Suppressor macrophage treated with lipopolysaccharide for 1 hour (primary cell): ENCODE results near the gene MIA.
"Not testable (repeated sequence)": the region's sequence is repeated elsewhere in the genome, so short reads cannot be mapped to it uniquely, and the experiment has no call there.

Source experiments
- DNase-seq, 3 donors: peaks; one replicate each; pipeline ENCODE4 v3.0.0-alpha.2; 2020 to 2022

MIA gene

GRCh38 chr19:40774916-40775631 is at the start of gene MIA:
Gene MIA (plus strand): TSS chr19:40775521. CDS start chr19:40775543, 22 bp downstream.
- no peak for DNase-seq

DNA sequence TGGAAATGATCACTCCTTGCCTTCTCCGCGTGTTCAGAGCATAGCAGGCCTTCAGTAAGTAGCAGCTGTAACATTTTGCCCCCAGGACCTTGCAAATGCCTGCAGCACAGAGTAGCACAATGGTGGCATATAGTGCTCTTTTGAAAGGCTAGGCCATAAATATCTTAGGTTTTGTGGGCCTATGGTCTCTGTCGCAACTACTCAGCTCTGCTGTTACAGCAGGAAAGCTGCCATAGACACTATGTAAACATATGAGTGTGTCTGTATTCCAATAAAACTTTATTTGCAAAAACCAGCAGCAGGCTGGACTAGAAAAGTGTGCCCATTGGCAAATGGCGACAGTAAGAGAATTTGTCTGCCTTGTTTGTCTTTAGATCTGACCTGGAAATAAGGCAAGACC is 49.0 kb upstream of the MIA start:
- DNase-seq = no peak

DNA sequence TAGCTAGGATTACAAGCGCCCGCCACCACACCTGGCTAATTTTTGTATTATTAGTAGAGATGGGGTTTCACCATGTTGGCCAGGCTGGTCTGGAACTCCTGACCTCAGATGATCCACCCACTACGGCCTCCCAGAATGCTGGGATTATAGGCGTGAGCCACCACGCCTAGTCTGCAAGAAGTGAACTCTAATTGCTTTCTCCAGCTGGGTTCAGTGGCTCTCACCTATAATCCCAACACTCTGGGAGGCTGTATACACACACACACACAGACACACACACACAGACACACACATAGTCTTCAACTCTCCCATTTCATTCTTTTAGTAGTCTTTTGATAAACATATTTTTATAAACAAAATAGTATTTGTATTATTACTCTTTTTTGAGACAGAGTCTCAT is 45.3 kb upstream of the MIA start:
- DNase-seq = not testable (repeated sequence)

DNA sequence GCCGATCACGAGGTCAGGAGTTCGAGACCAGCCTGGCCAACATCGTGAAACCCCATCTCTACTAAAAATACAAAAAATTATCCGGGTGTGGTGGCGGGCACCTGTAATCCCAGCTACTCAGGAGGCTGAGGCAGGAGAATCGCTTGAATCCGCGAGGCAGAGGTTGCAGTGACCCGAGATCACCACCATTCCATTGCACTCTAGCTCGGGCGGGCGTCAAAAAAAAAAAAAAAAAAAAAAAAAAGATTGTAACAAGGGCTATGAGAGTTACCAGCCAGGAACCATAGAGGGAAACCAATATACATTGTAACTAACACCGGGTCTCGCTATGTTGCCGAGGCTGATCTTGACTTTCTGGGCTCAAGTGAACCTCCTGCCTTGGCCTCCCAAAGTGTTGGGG is 43.0 kb upstream of the MIA start:
- DNase-seq = not testable (repeated sequence)

DNA sequence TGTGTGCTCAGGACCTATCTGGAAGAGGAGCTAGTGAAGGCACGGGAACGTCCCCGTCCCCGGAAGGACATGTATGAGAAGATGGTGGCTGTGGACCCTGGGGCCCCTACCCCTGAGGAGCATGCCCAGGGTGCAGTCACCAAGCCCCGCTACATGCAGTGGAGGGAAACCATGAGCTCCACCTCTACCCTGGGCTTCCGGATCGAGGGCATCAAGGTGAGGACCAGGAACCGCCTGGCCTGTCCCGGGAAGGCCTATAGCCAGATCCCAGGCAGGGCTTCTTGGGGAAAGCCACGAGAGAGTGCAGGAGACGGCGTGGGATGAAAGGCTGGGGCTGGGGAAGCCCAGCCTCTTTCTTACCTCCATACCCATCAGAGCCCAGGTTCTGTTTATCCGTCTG is 42.2 kb upstream of the MIA start:
- DNase-seq = no peak

- DNase-seq = no peak
Observed at GRCh38 chr19:40735013-40735771, 40.1 kb upstream of the MIA start.

DNA sequence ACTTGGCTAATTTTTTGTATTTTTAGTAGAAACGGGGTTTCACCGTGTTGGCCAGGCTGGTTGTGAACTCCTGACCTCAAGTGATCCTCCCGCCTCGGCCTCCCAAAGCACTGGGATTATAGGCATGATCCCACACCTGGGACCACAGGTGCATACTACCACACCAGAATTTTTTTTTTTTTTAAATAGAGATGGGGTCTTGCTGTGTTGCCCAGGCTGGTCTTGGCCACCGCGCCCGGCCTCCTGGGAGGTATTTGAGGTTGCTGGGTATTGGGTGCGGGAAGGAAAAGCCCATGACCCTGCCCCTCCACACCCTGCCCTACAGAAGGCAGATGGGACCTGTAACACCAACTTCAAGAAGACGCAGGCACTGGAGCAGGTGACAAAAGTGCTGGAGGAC is 38.7 kb upstream of the MIA start:
- DNase-seq = no peak

- DNase-seq = no peak
Observed at GRCh38 chr19:40737102-40737644, 38.1 kb upstream of the MIA start.

DNA sequence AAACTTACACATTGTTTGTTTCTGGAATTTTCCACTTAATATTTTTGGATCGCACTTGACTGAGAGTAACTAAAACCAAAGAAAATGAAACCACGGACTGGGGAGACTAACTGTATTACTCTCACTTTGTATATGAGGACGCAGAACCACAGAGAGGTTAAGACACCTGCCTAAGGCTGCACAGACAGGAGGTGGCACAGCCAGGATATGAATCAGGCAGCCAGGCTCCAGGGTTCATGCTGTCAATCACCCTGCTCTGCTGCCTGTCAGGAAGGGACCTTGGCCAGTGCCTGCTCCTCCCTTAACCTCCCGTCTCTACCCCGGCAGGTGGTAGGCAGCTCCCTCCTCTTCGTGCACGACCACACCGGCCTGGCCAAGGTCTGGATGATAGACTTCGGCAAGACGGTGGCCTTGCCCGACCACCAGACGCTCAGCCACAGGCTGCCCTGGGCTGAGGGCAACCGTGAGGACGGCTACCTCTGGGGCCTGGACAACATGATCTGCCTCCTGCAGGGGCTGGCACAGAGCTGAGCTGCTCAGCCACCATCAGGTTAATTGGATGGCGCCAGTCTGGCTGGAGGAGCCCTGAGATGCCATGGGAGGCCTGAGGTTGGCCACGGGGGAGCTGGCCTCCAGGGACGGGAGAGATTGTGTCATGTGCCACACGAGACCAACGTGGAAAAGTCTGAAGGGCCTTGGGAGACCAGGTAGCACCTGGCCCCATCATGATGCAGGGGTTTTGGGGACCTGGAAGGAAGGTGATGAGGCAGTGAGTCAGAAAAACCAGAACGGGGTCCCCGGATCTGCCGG is 36.1 kb upstream of the MIA start:
- DNase-seq = no peak

- no peak for DNase-seq
Observed at GRCh38 chr19:40739871-40740703, 35.2 kb upstream of the MIA start.

GRCh38 chr19:40740747-40741146 is 34.6 kb upstream of the MIA start:
- DNase-seq = no peak

DNA sequence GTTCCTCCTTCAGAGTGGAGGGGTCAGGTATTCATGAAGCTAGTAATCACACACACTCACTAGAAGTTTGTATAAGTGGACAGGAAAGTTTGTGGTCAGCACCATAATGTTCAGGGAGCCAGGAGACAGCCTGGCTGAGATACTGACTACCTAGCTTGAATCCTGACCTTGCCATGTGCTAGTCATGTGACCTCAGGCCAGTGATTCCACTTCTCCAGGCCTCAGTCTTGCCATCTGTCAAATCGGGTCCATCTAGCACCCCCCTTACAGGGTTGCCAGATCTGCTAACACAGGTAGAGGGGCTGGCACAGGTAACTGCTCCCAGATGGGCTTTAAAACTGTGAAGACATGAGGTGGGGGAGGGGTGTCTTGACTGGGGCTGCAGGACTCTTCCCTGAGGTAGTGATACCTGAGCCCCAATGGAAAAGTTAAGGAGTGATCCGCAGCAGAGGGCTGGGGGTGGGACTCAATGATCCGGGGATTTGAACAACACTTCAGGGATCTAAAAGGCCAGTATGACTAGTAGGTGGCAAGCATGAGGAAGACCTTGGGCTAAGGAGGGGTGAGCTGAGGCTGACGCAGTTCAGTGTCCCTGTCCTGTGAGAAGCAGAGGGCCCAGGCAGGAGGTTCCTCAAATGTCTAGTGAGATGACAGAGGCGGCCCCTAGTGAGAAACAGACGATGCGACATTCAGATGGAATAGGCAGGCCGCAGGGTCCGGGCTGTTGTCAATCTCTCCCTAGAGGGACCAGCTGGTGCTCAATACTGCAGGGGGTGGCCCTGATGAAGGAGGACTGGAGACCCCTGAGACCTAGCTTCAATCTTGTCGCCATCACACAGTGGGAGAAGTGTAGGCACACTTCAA is 33.6 kb upstream of the MIA start:
- DNase-seq = peak in 2 of 3 donors; percentile 51 to 57

- no peak for DNase-seq
Observed at GRCh38 chr19:40742477-40742876, 32.8 kb upstream of the MIA start.

DNA sequence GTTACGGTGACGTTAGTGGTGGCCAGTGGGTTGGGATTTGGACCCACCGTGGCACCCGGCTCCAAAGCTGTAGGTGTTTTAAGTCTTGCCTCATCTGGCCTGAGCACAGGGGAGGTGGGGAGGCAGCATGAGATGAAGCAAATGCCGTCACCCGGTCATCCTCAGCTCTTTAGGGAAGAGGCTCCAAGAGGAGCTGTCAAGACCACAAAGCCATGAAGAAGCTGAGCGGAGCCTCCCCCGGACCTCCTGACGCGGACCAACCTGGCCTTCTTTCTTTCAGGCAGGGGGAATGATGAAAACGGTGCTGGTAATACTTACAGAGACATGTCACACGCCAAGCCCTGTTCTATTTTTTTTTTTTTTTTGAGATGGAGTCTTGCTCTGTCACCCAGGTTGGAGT is 32.4 kb upstream of the MIA start:
- DNase-seq = no peak

- no peak for DNase-seq
Observed at GRCh38 chr19:40743926-40744325, 31.4 kb upstream of the MIA start.

DNA sequence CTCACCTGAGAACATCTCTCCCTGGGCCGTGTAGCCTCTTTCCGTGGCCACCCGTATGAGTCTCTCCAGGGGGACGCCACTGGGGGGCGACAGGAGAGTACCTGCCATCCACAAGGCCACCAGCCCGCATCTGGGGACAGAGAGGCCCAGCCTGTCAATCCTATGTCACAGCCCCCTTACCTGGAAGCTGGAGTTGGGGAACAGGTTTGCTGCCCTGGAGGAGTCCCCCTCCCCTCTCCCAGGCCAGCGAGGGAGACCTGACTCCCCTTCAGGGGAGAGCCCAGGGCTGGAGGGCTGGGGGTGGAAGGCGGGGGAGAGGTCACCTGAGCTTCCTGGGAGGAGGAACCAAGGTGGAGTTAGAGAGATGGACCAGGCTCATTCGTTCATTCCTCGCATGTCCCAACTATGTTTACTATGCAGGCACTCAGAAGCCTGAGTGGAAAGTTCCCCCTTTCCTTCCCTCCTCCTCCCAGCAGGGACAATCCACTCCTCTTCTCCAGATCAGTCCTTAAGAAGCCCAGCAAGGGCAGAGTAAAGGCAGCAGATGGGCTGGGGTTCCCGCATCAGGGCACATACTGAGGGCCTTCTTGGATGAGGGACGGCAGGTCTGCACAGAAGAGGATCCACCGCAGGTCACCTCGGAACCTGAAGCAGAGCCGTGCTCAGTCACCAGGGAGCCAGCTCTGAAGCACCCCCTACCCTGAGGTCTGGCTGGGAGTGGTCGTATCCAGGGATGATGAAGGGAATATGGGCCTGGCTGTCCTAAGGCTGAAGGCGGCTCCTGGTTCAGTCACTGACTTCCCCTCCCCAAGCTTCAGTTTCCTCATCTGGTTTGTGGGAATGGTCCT is 30.5 kb upstream of the MIA start:
- DNase-seq = no peak

- DNase-seq = no peak
Observed at GRCh38 chr19:40745402-40745780, 29.9 kb upstream of the MIA start.

GRCh38 chr19:40747536-40747935 is 27.8 kb upstream of the MIA start:
- DNase-seq = no peak

- DNase-seq = peak; percentile 99 to 100 (median 100)
Observed at GRCh38 chr19:40750058-40750873, 25.1 kb upstream of the MIA start, which contains the start of gene ACTMAP. Gene ACTMAP (minus strand): TSS chr19:40750477. CDS start chr19:40749803, 674 bp downstream.
